Adipocyte (in vitro differentiated cells): Measurements from ENCODE around the gene RHOT1.
"Not testable (repeated sequence)": the region's sequence is repeated elsewhere in the genome, so short reads cannot be mapped to it uniquely, and the experiment has no call there.

ENCODE experiments used
- DNase-seq: peaks from one replicate; pipeline ENCODE4 v3.0.0-alpha.2; 2015; ENCODE audit warnings: low read depth
- H3K27me3 ChIP-seq: replicated peaks from 2 replicates; pipeline ENCODE4 v1.7.0; 2013; ENCODE audit warnings: mild to moderate bottlenecking, low read length, moderate library complexity; ENCODE audit not compliant: control insufficient read depth, insufficient read depth
- H3K36me3 ChIP-seq: 2 replicates; pipeline ENCODE4 v1.7.0; 2013; ENCODE audit warnings: low read length, mild to moderate bottlenecking, moderate library complexity; ENCODE audit not compliant: control insufficient read depth, insufficient read depth, severe bottlenecking
- H3K4me1 ChIP-seq: 2 replicates; pipeline ENCODE4 v1.7.0; 2013; ENCODE audit warnings: mild to moderate bottlenecking, low read length, moderate library complexity; ENCODE audit not compliant: control insufficient read depth, insufficient read depth
- H3K4me3 ChIP-seq: 2 replicates; pipeline ENCODE4 v1.7.0; 2013; ENCODE audit warnings: mild to moderate bottlenecking, low read length, moderate library complexity
- H3K9ac ChIP-seq: 2 replicates; pipeline ENCODE4 v1.7.0; 2013; ENCODE audit warnings: mild to moderate bottlenecking, low read length, moderate library complexity
- H3K9me3 ChIP-seq: 2 replicates; pipeline ENCODE4 v1.7.0; 2013; ENCODE audit warnings: mild to moderate bottlenecking, low read length, moderate library complexity; ENCODE audit not compliant: control insufficient read depth

The RHOT1 gene

DNA sequence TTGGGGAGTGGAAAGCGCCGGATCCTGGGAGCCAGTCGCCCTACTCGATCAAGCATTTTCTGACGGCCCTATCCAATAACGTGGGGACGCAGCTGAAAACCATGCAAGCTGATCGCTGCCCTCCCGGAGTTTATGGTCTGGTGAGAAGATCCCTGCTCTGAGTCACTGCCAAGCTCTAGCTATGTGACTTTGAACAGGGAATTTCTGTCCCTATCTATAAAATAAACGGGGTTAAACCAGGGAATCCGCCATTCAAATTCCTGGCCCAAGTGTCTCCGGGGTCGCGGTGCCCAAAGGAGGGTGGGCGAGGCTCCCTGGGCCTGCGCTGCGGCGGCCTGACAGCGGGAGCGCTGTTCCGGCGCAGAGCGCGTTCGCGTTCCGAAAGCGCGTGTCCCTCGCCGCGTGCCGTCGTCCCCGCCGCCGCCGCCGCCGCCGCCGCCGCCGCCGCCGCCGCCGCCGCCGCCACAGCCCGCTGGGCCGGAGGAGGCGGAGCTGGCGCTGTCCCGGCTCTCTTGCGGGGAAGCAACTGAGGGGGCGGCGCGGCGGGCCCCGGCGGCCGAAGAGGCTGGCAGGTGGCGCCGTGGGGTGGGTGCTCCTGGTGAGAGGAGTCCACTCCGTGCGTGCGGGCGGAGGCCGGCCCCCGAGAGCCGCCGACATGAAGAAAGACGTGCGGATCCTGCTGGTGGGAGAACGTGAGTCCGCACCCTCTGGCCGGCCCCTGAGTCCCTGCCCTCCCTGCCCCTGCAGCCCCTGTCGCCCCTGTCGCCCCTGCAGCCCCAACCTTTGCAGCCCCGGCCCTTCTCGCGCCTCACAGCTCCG is at the start of gene RHOT1:
TSS of gene RHOT1 (plus strand) at position 465 of the 819 bp plus-strand sequence. CDS start at position 656, 191 bp downstream.
- Histone ChIP-seq H3K27me3 (no peaks in the 10 kb centered on the region), H3K9ac (peak within 1 kb of the TSS; percentile 97), H3K36me3 (no peaks in the 10 kb centered on the region), H3K4me3 (peak within 1 kb of the TSS; percentile 100), H3K9me3 (no peaks in the 10 kb centered on the region), H3K4me1 (peaks cover 24% of the 10 kb centered on the region)
- peak; percentile 92 for DNase-seq

DNA sequence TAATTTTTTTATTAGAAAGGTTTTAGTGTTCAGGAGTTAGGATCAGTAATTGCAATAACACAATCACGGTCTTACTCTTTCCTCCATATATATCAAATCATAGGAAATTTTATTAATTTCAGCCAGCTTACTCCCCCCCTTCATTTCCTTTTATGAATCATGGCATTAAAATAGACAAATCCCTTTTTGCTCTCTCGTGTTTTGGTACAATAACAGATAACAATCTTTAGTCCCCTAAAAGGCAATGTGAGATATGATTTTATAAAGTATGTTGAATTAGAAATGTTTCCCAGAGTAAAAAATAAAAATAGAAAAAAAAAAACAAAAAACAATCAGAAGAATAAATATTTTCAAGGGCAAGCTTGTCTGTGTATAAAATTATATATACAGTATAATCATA is 42.6 kb upstream of the RHOT1 start:
- Histone ChIP-seq H3K27me3 (no peaks in the 10 kb centered on the region), H3K9me3 (no peaks in the 10 kb centered on the region), H3K4me3 (no peak overlapping the region), H3K9ac (no peak overlapping the region), H3K4me1 (no peaks in the 10 kb centered on the region), H3K36me3 (no peaks in the 10 kb centered on the region)
- DNase-seq: no peak

DNA sequence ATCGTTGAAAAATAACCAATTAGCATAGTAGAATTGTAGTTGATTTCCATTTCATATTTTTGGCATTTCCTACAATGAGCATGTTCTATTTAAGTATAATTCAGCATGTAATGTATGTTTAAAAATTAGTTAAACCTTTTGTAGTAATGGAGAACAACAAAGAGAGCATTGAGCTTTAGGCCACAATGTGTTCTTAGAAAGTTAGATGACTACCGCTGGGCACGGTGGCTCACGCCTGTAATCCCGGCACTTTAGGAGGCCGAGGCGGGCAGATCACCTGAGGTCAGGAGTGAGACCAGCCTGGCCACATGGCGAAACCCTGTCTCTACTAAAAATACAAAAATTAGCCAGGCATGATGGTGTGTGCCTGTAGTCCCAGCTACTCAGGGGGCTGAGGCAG is 42.0 kb upstream of the RHOT1 start:
- H3K4me1 ChIP-seq, H3K27me3 ChIP-seq, H3K4me3 ChIP-seq, H3K36me3 ChIP-seq, H3K9ac ChIP-seq, H3K9me3 ChIP-seq, DNase-seq: not testable (repeated sequence)

DNA sequence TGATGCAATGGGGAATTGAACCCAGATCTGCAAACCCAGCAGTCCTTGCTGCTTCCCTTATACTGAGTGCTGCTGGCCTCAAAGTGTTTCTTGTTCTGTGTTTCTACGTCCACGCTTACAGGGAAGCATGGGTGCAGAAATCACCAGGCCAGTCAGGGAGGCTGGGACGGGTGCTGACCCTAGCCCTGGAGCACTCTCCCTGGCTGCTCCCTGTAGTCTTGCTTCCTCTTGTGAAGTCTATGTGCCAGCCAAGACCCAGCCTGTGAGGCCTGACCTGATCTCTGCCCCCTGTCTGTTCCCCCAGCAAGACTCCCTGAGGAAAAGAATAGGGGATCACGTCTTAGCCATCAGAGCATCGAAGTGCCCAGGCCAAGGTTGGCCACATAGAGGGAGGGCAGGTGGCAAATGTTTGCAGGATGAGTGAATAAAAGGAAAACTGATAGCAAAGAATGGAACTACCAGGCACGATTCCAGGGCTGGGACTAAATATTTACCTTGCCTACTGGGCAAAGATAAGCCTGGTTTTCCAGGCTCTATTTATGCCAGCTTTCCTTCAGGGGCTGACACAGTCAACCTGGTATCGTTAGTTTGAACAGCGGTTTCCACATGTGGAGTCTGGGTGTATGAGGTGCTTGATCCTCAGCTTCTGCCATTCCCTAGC is 41.2 kb upstream of the RHOT1 start:
- DNase-seq: no peak
- Histone ChIP-seq H3K36me3 (no peaks in the 10 kb centered on the region), H3K4me3 (no peak overlapping the region), H3K27me3 (no peaks in the 10 kb centered on the region), H3K9ac (no peak overlapping the region), H3K9me3 (no peaks in the 10 kb centered on the region), H3K4me1 (no peaks in the 10 kb centered on the region)

DNA sequence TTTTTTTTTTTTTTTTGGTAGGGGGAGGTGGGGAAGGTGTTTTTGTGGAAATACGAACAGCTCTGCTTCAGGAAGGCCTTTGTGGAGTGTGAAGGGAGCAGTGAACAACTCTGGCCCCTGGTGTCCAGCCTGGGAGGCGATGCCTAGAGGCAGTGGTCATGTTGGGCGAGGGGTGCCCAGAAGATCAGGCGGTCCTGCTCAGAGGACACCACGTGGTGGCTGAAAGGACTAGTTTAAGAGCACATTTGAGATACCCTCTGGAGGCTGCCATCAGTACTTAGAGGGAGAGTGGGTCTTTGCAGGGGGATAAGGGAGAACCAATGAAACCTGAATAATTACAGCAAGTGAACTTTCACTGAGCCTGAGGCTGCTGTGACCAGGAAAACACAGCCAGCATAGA is 40.1 kb upstream of the RHOT1 start:
- H3K27me3 ChIP-seq: no peaks in the 10 kb centered on the region
- H3K4me1 ChIP-seq: no peaks in the 10 kb centered on the region
- no peak for DNase-seq
- no peaks in the 10 kb centered on the region for H3K36me3 ChIP-seq
- no peak overlapping the region for H3K9ac ChIP-seq
- H3K4me3 ChIP-seq: no peak overlapping the region
- H3K9me3 ChIP-seq: no peaks in the 10 kb centered on the region

DNA sequence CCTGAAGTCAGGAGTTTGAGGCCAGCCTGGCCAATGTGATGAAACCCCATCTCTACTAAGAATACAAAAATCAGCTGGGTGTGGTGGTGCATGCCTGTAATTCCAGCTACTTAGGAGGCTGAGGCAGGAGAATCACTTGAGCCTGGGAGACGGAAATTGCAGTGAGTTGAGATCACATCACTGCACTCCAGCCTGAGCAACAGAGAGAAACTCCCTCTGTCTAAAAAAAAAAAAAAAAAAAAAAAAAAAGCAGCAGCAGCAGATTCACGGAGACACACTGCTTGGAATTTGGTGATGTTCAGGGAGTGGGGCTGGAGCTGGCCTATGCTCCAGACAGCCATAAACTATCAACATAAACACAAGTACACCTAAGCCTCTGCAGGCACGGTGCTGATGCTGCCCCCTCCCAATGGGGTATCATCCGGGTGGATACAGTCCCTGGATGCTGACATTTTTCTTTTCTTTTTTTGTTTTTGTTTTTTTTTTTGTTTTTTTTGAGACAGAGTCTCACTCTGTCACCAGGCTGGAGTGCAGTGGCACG is 39.6 kb upstream of the RHOT1 start:
- Histone ChIP-seq H3K4me3 (no peak overlapping the region), H3K9me3 (no peaks in the 10 kb centered on the region), H3K4me1 (no peaks in the 10 kb centered on the region), H3K36me3 (no peaks in the 10 kb centered on the region), H3K27me3 (no peaks in the 10 kb centered on the region), H3K9ac (no peak overlapping the region)
- DNase-seq: peak; percentile 37

DNA sequence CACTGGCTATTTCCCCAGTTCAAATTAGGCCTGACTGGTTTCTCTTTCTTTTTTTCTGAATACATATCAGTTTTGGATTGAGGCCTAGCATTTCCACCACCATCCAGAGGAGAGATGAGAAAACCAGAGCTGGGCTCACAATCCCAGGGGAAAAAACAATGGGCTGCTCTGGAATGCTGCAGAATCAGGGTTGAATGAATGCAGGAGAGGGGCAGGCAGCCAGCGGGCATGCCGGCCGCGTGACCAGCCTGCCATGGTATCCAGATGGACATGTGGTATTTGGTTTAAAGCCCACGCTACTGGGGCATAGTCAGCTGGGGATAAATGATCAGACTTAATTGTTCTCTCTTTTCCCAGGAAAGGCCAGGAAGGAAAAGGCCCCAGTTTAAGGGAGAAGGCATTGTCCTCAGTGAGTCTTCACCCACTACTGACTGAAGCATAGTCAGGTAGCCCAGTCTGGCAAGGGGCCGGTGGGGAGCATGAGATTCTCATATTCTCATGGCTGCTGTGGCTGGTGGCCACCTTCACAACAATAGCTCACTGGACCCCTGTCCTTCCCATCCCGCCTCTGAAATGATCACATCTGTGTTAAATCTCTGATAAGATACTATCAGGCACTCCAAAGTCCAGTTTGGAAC is 38.7 kb upstream of the RHOT1 start:
- Histone ChIP-seq H3K4me1 (no peaks in the 10 kb centered on the region), H3K27me3 (no peaks in the 10 kb centered on the region), H3K9me3 (no peaks in the 10 kb centered on the region), H3K4me3 (no peak overlapping the region), H3K36me3 (no peaks in the 10 kb centered on the region), H3K9ac (no peak overlapping the region)
- no peak for DNase-seq

DNA sequence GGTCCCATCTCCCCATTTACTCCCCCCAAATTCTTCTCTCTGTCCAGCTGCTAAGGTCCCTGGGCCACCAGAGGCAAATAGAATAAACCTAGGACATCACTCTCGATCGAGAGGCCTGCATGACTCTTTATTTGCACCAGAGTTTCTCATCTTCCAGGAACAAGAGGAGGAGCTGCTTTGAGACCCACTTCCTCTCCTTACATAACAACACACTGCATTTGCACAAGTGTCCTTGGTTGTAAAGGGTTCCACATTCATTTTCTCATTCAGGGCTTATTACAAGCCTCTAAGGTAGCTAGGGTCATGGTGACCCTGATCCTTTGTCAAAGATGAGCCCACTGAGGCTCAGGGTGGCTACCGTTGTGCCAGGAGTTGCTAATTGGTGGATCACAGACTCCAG is 38.1 kb upstream of the RHOT1 start:
- no peaks in the 10 kb centered on the region for H3K36me3 ChIP-seq
- no peak overlapping the region for H3K9ac ChIP-seq
- H3K27me3 ChIP-seq: no peaks in the 10 kb centered on the region
- no peak for DNase-seq
- H3K9me3 ChIP-seq: no peaks in the 10 kb centered on the region
- H3K4me1 ChIP-seq: no peaks in the 10 kb centered on the region
- no peak overlapping the region for H3K4me3 ChIP-seq

DNA sequence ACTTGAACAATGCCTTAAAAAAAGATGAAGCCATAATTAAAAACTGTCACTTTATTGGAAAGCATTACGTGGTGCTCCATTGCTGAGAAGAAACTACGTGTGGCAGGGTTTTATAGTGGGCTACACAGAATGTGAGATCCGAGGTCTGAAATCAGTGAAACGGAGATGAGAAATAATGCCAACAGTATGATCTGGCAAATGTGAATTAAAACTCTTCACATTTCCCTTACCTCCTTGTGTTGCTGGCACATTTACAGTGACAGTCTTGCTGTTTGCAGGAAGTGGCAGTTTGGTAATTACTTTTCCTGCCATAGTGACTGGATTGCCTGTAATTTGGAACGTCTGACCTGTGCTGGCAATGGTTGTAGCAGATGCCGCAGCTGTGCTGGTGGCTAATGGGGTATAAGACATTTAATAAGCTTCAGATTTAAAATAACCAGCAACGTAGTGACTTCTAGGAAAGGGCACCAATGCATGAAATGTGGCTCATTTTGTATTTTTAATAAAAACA is 35.8 kb upstream of the RHOT1 start:
- peaks cover 10% of the 10 kb centered on the region for H3K27me3 ChIP-seq
- H3K9ac ChIP-seq, DNase-seq, H3K9me3 ChIP-seq, H3K4me3 ChIP-seq, H3K4me1 ChIP-seq, H3K36me3 ChIP-seq: not testable (repeated sequence)

DNA sequence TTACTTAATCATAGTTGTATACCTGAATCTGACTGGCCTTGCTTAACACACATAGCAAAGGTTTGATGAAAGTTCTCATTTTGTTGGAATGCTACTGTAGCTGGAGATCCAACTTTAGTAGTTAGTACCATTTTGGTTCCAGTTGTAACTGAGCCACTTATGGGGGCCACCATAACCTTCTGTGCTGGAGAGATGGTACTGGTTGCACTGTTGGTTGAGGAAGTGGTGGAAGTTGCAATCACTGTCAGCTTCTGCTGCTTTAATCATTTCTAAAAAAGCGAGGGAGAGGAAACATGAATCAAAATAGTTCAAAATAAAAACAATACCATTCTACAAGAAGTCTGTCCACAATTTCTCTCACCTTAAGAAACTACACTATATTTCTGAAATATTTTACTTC is 35.1 kb upstream of the RHOT1 start:
- not testable (repeated sequence) for H3K4me3 ChIP-seq, H3K9ac ChIP-seq, H3K4me1 ChIP-seq, H3K36me3 ChIP-seq, DNase-seq, H3K9me3 ChIP-seq
- peaks cover 10% of the 10 kb centered on the region for H3K27me3 ChIP-seq

DNA sequence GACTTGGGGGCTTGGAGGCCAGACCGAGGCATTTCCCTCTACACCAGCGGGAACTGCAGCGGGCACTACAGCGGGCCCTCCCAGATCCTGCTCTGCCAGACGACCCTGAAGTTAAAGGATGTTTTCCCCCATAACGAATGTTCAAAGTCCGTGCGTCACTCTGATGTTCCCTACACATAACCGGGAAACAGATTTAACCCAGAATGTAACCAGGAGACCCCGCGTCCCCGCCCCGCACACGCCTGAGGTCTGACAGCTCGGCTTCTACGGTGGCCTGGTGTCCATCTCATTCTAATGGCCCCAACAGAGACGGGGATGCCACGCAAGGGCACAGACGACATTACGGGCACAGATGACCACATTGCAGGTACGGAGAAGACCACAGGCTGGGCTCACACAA is 31.7 kb upstream of the RHOT1 start:
- no peaks in the 10 kb centered on the region for H3K9me3 ChIP-seq
- H3K9ac ChIP-seq: no peak overlapping the region
- no peak for DNase-seq
- no peak overlapping the region for H3K4me3 ChIP-seq
- H3K27me3 ChIP-seq: peaks cover 10% of the 10 kb centered on the region
- peaks cover 6% of the 10 kb centered on the region for H3K4me1 ChIP-seq
- H3K36me3 ChIP-seq: no peaks in the 10 kb centered on the region
